HG02678 (cell line): ENCODE measurements around the gene CFAP157.

Source experiments
- ATAC-seq: cut with Tn5 transposase; IDR thresholded peaks from one replicate; pipeline ENCODE4 v1.9.1; 2021; ENCODE audit warnings: mild to moderate bottlenecking, moderate library complexity; ENCODE audit not compliant: unreplicated experiment

The CFAP157 gene

DNA sequence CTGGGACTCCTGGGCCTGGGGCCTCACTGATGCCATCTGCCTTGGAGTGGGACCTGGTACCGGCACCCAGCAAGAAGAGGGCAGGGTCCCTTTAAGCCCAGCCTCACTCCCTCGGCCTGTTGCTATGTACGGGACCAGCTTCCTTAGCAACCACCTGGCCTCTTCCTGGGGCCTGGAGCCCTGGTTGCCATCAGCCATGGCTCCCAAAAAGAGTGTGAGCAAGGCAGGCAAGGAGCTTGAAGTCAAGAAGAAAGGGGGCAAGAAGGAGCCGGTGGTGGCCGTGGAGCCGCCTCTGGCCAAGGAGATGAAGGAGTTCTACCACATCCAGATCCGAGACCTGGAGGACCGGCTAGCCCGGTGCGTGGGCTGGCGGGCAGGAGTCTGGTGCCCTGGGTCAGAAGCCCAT, at the start of gene CFAP157:
CFAP157 (plus strand) TSS at position 153 of the 406 bp plus-strand sequence; CDS start at position 197, 44 bp downstream.
- no peak for ATAC-seq

DNA sequence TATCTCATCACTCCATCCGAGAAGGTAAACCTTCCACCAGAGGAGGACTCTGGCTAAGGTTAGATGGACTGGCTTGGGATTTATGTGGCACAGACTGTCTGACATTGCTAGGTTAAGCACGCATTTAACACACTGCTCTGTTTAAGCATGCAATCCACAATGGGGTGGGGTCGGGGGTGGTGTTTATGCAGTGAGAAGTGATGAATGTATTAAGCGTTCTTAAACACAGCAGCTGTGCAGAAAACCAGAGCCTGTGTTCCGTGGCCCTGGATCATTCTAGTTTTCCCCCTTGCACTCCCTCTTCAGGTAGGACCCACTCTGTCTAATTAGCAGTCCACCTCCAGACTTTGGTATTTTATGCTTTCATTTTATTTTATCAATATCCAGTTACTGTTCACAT, 48.4 kb upstream of the CFAP157 start:
- no peak for ATAC-seq

DNA sequence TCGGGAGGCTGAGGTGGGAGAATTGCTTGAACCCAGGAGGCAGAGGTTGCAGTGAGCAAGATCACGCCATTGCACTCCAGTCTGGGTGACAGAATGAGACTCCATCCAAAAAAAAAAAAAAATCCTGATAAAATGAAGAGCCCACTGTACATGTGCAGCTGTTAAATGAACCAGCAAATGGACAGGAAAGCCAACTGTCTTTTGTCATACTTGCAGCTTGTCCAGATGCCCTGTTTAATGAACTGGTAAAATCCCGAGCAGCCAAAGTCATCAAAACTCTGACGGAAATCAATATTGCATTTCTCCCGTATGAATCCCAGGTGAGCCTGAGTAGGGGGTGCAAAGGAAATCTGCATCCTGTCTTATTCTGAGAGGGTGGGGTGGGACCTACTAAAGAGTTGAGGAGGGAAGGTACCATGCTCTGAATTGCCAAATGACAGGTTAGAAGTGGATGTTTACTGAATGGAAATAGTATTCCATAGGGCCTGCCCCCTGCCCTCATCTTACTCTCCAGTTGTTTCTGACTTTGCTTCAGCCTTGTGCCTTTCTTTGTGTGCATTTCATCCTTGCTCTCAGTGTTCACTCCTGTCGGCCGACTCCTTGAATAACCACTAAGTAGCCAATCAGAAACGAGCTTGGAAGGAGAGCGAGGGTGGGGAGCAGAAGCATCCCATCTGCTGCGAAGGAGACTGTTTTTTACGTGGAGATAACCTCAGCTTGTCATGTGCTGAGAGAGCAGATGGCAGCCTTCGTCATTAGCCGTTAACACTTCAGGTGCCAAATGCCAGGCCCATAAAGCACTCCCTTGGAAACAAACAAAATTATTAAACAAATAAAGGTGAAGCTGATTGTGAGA, 45.7 kb upstream of the CFAP157 start:
- no peak for ATAC-seq

DNA sequence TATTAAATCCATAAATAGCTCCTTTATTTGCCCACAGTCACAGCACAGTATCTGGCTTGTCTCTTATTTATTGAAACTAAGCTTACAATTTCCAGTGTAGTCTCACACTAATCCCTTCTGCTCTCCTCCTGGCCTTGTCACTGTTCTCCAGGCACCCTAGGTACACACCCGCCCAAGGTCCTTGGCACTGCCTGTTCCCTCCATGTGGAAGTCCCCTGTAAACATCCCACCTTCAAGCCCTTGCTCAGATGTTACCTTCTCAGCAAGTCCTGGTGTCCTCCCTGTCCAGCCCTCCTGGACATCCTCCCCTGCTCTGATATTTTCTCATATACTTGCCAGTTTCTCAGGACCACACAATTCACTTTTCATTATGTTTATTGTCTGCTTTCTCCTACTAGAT, 44.2 kb upstream of the CFAP157 start:
- ATAC-seq, result no peak

DNA sequence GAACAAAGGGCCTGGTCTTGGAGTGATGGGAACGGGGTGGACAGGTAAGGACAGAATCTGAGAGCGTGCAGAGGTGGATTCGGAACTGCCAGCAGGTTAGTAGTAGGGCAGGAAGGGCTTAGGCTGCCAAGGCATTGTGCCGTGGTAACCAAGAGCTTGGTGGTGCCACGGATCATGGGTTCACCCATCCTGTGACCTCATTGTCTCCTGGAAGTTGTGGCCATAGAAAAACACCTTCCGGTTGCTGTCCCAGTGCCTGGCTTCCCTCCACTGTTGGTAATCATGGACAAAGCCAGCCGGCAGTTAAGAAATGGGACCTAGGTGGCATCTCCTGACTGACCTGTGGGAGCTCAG, 42.5 kb upstream of the CFAP157 start:
- ATAC-seq, result no peak

DNA sequence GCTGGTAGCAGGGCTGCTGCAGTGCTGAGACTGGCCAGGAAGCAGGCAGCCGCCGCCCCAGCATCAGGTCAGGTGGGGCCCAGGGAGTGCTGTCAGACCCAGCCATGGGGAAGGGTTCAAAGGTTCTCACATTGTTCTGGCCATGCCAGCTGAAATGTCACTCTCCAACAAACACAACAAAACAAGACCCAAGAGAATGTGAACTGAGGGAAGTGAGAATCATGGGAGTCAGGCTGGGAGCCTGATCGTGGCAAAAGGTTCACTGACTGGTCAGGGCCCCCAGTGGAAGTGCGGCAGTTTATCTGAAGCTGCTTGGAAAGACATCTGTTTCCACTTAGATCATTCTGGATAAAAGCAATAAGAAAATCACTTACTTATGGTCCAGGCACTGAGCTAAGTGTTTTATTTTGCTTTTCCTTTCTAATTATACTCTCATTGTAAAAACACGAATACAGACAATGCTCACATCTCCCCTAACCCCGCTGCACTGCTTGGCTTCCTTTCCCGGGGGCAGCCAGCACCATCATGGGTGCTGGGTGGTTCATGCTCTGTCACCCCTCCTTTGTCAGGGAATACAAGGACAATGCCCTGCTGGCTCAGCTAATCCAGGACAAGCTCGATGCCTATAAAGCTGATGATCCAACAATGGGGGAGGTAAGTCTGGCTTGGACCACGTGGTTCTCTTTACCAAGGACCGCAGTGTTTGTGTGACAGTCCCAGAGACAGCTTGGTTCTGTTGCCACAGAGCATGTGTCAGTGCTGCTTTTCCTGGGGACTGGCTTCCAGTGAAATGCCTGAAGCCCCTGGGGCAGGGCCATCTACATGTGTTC, 41.9 kb upstream of the CFAP157 start:
- ATAC-seq, result no peak

DNA sequence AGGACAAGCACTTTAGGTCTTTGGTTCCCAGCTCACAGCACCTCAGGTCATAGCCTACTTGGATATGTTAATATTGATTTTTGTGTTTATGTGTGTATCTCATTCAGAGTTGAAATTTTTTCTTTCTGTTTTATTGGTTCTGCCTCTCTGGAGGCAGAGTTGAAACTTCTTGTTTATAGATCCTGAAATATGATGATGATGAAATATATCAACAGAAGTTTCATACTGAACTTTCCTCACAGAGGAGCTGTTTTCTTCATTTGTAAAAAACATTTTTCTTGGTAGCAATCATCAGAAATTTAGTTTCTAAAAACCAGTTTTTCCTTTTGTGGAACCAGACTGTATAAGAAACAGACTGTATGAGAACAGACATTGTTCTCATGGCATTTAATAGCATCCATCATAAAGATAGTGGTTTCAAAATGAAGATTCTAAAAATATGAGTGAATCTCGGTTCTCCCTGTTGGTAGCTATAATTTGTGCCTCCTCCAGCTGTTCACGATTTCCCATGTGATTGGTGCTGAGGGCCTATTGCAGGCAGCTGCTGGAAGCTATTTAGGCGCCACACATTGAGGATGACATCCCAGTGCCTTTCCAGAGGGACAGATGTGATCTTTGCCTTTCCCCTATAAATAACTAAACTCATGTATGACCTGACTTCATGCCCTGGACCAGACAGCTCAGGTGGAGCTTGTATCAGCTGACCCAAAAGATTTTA, 39.5 kb upstream of the CFAP157 start:
- no peak for ATAC-seq

DNA sequence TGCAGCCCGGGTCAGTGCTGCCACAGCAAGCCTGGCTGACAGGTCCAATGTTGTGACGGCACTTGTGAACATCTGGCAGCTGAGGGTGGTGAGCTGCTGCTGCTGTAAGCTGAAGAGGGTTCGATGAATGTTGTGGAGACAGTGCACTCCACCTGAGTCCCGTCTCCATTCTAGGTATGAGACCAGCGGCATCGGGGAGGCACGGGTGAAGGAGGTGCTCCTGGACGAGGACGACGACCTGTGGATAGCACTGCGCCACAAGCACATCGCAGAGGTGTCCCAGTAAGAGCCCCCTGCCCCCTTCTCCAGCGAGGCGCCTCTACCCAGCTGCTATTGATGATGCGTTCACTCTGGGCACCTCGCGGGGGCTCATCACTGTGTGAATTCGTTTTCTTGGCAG, 38.9 kb upstream of the CFAP157 start:
- ATAC-seq, result no peak

DNA sequence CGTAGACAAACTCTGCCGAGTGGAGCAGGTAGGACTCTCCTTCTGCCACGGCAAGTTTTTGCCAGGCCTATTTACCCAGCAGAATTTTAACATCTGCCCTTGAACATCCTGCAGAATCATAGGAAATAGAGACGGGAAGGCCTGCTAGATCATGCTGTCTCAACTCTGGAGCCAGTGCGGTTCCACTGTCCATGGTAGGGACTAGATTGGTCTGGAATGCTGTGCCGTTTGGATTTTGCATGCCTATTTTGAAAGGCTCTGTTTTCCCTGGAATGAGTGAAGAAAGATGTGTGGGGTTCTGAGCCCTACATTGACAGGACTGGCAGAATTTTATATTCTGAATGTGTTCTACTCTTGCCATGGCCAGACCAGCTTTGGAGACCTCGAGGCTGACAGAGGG, 33.6 kb upstream of the CFAP157 start:
- no peak for ATAC-seq

DNA sequence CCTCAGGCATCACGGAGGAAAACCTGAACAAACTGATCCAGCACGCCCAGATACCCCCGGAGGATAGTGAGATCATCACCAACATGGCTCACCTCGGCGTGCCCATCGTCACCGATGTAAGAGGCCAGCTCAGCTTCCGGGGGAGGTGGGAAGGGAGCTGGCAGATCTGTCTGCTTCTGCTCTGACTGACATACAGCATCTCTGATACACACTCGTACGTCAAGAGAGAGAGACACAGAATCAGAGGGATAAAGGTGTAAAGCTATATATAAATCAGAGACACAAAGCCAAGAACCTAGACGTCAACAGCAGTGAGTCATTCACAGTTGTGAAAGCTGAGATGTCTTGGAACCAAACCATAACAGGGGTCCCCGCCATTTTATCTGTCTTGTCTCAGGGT, 30.1 kb upstream of the CFAP157 start:
- ATAC-seq, result no peak

DNA sequence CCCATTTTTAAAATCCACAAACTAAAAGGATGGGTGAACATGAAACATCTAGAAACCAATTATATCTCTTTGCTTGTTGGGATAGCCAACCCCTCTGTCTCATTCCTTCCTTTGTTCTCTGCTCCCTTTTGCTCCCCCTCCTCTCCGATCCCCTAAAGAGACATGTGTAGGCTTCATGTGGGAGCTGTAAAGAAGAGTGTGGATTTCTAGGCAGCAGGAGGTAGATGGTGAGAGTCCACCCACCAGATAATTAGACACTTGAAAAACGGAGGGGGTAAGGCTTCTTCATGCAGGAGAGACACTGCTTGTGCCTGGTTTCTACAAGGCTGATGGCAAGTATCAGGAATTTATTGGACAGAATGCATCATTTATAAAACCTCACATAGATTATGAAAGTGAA, 27.3 kb upstream of the CFAP157 start:
- ATAC-seq, result no peak

DNA sequence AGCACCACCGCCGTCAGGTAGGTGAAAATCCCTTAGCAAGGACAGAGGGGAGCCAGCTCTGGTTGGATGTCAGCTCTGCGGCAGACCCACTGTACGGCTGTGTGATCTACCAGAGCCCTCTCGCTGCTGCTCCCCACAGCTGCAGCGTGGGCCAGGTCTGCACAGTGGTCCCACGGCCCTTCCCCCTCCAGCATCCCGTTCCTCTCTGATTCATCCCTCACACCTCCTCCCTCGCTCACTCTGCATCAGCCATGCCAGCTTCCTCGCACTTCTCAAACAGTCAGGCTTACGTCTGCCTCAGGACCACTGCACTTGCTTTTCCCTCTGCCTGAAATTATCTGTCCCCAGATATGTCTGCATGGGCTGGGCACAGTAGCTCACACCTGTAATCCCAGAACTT, 26.6 kb upstream of the CFAP157 start:
- no peak for ATAC-seq

DNA sequence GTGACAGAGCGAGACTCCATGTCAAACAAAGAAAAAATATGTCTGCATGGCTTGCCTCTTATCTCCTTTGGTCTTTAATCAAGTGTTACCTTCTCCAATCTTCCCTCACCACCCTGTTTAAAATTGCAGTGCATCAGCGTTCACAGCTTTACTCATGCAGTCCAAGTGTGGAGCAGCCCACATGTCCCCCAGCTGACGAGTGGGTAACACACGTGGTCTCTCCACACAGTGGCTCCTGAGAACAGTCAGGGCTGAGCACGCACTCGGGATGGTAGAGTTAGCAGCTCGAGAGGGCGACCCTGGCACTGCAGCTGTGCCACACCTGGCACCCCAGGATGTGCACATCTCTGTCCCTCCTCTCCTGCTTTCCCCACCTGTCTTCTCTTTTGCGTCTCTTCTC, 25.9 kb upstream of the CFAP157 start:
- ATAC-seq, result no peak

DNA sequence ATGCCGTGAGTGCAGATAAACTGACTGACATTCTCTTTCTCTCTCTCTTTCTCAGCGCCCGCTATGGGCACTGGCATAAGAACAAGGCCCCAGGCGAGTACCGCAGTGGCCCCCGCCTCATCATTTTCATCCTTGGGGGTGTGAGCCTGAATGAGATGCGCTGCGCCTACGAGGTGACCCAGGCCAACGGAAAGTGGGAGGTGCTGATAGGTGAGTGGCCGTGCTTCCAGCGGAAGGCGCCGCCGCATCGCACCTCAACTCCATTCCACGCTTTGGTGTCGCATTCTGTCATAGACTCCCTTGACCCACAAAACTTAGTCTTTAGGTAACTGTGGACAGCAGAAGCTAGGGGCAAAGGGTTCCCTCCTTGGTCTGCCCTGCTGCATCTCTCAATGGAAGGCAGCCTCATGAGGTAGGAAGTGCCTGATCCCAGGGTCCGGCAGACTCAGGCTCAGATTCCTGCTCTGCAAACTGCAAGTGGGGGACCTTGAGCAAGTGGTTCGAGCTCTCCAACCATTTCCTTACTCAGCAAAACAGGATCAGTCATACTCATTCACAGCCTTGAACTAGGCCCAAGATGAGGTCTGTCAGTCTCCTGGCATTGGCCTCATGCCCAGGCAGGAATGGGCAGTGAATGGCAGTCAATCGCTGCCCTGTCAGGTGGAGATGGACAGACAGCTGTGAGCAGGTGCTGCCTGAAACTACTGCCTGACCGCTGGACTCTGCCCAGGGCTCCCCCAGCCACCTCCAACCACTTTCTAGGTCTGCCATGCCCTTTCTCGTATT, 24.2 kb upstream of the CFAP157 start:
- ATAC-seq, result no peak

DNA sequence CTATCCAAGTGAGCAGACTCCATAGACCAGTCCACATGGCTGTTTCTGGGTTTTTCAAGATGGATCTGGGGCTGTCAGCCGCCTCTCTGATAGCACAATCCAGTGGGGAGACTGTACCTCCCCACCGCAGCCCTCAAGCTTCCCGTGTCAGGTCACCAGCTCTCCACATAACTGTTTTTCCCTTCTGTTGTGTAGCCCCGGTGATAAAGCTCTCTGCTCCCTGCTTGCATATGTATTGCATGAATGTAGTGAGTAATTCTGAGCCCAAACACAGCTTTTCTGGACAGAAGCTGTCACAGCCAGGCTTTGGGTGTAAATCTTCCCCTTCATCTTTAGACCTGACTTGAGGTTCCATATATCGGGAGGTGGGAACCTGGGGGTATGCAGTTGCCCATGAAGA, 23.1 kb upstream of the CFAP157 start:
- no peak for ATAC-seq

DNA sequence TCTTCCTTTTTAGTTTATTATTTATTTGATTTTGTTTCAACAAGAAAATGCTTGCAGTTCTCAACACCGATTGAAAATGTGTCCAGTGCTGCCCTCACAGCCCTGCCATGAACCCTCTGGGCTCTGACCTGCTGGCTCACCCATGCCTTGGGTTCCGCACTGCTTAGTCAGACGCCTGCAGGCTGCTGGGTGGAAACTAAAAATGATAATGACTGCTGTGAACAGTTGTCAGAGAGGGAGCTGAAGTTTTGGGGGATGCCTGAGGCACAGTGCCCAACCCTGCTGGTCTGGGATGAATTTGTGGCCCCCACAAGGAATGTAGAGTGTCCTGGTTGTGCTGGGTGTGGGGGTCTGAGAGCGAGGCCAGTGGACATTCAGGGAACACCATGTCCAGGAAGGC, 22.2 kb upstream of the CFAP157 start:
- no peak for ATAC-seq

DNA sequence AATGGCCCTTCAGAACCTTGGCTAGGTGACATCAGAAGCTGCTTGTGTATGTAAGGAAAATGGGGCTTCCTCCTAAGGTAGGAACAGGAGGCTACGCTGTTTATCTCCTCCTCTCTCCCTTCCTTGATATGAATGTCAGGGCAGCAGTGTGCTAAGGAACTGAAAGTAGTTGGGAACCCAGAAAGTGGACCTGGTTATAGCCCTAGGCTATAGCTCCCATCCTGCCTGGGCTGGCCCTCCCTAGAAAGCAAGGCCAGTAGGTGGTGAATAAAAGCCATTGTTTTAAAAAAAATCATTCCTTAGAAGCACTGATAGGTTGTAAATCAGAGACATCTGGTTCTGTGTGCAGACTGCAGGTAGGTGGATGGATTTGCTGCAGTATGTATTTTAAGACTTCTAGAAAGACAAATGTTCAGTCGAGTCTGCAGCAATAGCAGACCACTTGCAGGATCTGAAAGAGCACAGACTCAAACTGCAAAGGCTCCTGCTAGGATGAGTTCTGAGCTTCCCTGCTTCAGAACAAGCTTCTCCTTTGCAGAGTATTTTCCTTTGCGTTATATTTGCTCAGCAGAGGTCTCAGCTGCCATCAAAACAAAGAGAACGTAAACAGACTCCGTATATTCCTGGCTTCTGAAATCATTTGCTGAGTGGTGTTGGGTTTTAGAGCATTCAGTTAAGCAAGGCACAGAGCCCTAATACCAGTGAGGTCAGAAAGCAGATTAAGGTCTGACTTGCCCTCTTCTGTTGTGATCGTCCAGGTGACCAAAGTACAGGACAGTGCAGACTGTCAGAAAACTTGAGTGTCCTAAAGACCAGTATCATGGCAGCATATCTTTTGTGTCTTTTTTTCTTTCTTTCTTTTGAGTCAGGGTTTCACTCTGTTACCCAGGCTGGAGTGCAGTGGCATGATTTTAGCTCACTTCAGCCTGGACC, 20.1 kb upstream of the CFAP157 start:
- ATAC-seq, result no peak

DNA sequence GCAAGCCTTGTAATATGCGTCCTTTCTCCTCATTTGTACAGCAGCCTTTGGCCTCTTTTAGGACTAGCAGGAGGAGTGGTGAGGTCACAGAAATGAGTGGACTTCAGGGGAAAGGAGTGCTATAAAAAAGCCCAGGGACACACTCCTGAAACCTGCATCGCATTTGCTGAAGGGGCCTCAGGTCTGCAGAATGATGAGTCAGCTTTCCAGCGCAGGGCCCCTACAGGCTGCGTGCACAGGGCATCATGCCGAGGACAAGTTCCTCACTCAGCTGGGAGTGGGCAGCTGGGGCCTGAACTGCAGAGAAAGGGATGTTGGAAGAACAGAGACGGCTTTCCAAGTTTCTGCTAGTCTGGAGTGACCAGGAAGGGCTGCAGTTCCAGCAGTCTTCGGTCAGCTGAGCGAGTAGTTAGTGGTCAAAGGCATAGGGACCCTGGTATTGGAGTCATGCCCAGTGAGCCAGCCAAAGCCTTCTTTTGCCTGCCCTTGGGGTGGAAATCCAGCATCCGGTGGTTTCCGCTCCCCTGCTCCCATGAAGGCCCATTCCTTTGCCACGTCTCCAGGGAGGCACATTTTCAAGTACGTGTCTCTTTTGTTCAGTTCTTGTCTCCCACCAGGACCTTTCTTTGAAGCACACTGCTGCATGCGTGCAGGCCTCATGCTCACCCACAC, 17.3 kb upstream of the CFAP157 start:
- ATAC-seq, result no peak

DNA sequence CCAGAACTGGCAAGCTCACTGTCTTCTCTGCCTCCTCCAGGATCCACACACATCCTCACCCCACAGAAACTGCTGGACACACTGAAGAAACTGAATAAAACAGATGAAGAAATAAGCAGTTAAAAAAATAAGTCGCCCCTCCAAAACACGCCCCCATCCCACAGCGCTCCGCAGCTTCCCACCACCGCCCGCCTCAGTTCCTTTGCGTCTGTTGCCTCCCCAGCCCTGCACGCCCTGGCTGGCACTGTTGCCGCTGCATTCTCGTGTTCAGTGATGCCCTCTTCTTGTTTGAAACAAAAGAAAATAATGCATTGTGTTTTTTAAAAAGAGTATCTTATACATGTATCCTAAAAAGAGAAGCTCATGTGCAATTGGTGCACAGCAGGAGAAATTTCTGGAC, 16.1 kb upstream of the CFAP157 start:
- ATAC-seq, result no peak
